Stomach (tissue), 4 donors: ENCODE results near the gene CIT.

Source experiments
- EP300 ChIP-seq: sonication (generic); formaldehyde crosslinking; IDR thresholded peaks from one replicate; pipeline ENCODE4 v1.6.1; 2017; ENCODE audit warnings: antibody characterized with exemption
- POLR2A ChIP-seq, 4 donors: fragments of 450-650 bp; IDR thresholded peaks; one replicate each; pipeline ENCODE4 v1.6.1; 2016; ENCODE audit warnings: antibody characterized with exemption in 4 of 4, control low read depth in 2 of 4, mild to moderate bottlenecking in 1 of 4, moderate library complexity in 1 of 4
- POLR2AphosphoS5 ChIP-seq, 3 donors: sonication (generic); formaldehyde crosslinking; IDR thresholded peaks; one replicate each; pipeline ENCODE4 v1.6.1; 2016; ENCODE audit warnings: antibody characterized with exemption in 3 of 3
- TF ChIP-seq, protein P1 (sequence below), 7 experiments: fragments of 450-650 bp in 4 of 7; fragments of 200-600 bp in 3 of 7; sonication (generic) in 3 of 7; IDR thresholded peaks; one replicate each; pipeline ENCODE4 v1.5.1; 2016 to 2019; ENCODE audit warnings: antibody characterized with exemption in 7 of 7, control low read depth in 2 of 7, mild to moderate bottlenecking in 1 of 7

DNA sequence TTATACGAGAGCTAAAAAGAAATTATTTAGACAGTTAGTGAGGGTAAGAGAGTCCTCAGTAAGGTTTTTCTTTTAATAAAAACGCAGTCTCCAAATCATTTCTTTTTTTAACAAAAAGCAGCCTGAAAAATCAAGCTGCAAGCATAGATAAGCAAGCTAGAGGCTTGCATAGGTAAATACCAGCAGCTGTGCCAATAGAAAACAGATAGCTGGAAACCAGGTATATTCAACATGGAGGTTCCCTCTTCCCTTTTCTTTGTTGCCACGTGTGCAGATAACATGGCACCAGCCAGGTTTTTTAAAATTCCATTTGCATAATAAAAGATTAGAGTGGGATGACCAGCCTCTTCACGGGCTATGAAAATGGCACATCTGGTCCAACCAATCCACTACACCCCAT lies 215.2 kb downstream of the CIT start:
- TF ChIP-seq, protein P1, sequence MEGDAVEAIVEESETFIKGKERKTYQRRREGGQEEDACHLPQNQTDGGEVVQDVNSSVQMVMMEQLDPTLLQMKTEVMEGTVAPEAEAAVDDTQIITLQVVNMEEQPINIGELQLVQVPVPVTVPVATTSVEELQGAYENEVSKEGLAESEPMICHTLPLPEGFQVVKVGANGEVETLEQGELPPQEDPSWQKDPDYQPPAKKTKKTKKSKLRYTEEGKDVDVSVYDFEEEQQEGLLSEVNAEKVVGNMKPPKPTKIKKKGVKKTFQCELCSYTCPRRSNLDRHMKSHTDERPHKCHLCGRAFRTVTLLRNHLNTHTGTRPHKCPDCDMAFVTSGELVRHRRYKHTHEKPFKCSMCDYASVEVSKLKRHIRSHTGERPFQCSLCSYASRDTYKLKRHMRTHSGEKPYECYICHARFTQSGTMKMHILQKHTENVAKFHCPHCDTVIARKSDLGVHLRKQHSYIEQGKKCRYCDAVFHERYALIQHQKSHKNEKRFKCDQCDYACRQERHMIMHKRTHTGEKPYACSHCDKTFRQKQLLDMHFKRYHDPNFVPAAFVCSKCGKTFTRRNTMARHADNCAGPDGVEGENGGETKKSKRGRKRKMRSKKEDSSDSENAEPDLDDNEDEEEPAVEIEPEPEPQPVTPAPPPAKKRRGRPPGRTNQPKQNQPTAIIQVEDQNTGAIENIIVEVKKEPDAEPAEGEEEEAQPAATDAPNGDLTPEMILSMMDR (IDR thresholded peaks at IDR 0.05) = no peak
- no peak for TF ChIP-seq POLR2A (IDR thresholded peaks at IDR 0.05)
- TF ChIP-seq EP300 = no peak
- no peak for TF ChIP-seq POLR2AphosphoS5 (IDR thresholded peaks at IDR 0.05)
